ENCODE data around the gene MTA2. TPM values are rescaled to one million over a fixed set of nuclear protein-coding genes. Genes with fewer than 3 reads are reported as not detected.
A peak's percentile ranks its signal among the peaks of the same experiment; 100 is the strongest.
"Not testable (repeated sequence)": the region's sequence is repeated elsewhere in the genome, so short reads cannot be mapped to it uniquely, and the experiment has no call there.

The MTA2 gene
- total and polyA plus RNA-seq, 2 donors (not counting 1 experiment from before 2014, with no cell fraction given): 37.2 to 139 TPM

GRCh38 chr11:62560566-62561103 is 41.0 kb downstream of the MTA2 start:
- peak; percentile 28 for ATAC-seq (ENCODE audit: low read depth)
- WGBS (ENCODE audit: insufficient coverage): 100% methylated on average over 2 of the region's 2 CpGs
- Mint-ChIP-seq H3K4me3 (no peak overlapping the region), H3K9me3 (ENCODE audit: insufficient read depth) (no peaks in the 10 kb centered on the region), H3K27me3 (no peaks in the 10 kb centered on the region), H3K4me1 (peaks cover 38% of the 10 kb centered on the region), H3K27ac (peak overlapping the region; percentile 77)
- Histone ChIP-seq H3K79me2 (ENCODE audit: control insufficient read depth, insufficient read depth, low read length) (peaks cover 10% of the 10 kb centered on the region), H4K20me1 (ENCODE audit: control insufficient read depth, insufficient read depth, low read length, poor library complexity, severe bottlenecking) (peaks cover 15% of the 10 kb centered on the region), H3K9me3 (ENCODE audit: control extremely low read depth in 1 of 3, control insufficient read depth in 2 of 3, insufficient read depth in 1 of 3, low read length in 2 of 3) (no peaks in the 10 kb centered on the region), H3K9ac (ENCODE audit: low read length) (no peak overlapping the region), H3K27ac (ENCODE audit: low read length in 2 of 2) (no peak overlapping the region), H3K4me1 (ENCODE audit: control insufficient read depth in 2 of 2, insufficient read depth in 2 of 2, low read length in 2 of 2) (peaks cover 24 to 40% of the 10 kb centered on the region in 2 donors), H3K4me2 (replicated peaks; ENCODE audit: low read depth, low read length, poor library complexity, severe bottlenecking) (no peak overlapping the region), H3K36me3 (replicated peaks in 1 of 2; ENCODE audit: control extremely low read depth in 1 of 2, control insufficient read depth in 1 of 2, extremely low read depth in 1 of 2, insufficient read depth in 2 of 2, low read length in 1 of 2) (peaks cover 12 to 44% of the 10 kb centered on the region in 2 experiments), H3K27me3 (replicated peaks in 1 of 4; ENCODE audit: control extremely low read depth in 1 of 4, control insufficient read depth in 3 of 4, insufficient read depth in 4 of 4, low read length in 3 of 4) (no peaks in the 10 kb centered on the region), H3K4me3 (ENCODE audit: control extremely low read depth in 1 of 5, extremely low read depth in 1 of 5, insufficient read depth in 1 of 5, low read depth in 2 of 5, low read length in 4 of 5) (no peak overlapping the region), H2AFZ (ENCODE audit: insufficient read depth, low read depth, low read length, poor library complexity, severe bottlenecking) (no peak overlapping the region)
- intact Hi-C loops (cut with micrococcal nuclease): loop anchor here (1.0 kb wide), 4 partner anchors 13 to 136 kb away; partner anchors contain the start of gene EEF1G
- peak; percentile 82 for DNase-seq
- ChIA-PET CTCF (interaction anchor here (0.7 to 13.2 kb wide), 29 partner anchors 9 to 301 kb away, joined by 3 to 376 read pairs (median 4); partner anchors contain the start of genes AHNAK, EEF1G and TUT1), POLR2A (interaction anchor here (0.9 to 9.3 kb wide), 4 partner anchors 9 to 136 kb away, joined by 6 to 119 read pairs (median 7); partner anchors contain the start of gene AHNAK)
- no peak for TF ChIP-seq EZH2 (IDR thresholded peaks at IDR 0.05; ENCODE audit: borderline replicate concordance, insufficient read depth, low read depth, low read length, poor library complexity, severe bottlenecking)
- peak; percentile 77 for TF ChIP-seq CTCF (IDR thresholded peaks at IDR 0.05)

- H3K9me3 ChIP-seq (ENCODE audit: control extremely low read depth in 1 of 3, control insufficient read depth in 2 of 3, insufficient read depth in 1 of 3, low read length in 2 of 3); DNase-seq; H3K9me3 Mint-ChIP-seq (ENCODE audit: insufficient read depth); H3K27me3 Mint-ChIP-seq; H3K4me3 ChIP-seq (ENCODE audit: control extremely low read depth in 1 of 5, extremely low read depth in 1 of 5, insufficient read depth in 1 of 5, low read depth in 2 of 5, low read length in 4 of 5); ATAC-seq (ENCODE audit: low read depth); H3K27me3 ChIP-seq (replicated peaks in 1 of 4; ENCODE audit: control extremely low read depth in 1 of 4, control insufficient read depth in 3 of 4, insufficient read depth in 4 of 4, low read length in 3 of 4); H2AFZ ChIP-seq (ENCODE audit: insufficient read depth, low read depth, low read length, poor library complexity, severe bottlenecking); H3K4me2 ChIP-seq (replicated peaks; ENCODE audit: low read depth, low read length, poor library complexity, severe bottlenecking); H3K9ac ChIP-seq (ENCODE audit: low read length); H3K4me3 Mint-ChIP-seq: not testable (repeated sequence)
- H3K79me2 ChIP-seq (ENCODE audit: control insufficient read depth, insufficient read depth, low read length): peaks cover 10% of the 10 kb centered on the region
- intact Hi-C loops (cut with micrococcal nuclease): loop anchor here (1.0 to 5.0 kb wide), 5 partner anchors 14 to 283 kb away; partner anchors contain the start of gene EEF1G
- ChIA-PET CTCF (interaction anchor here (0.9 to 13.2 kb wide), 15 partner anchors 8 to 165 kb away, joined by 3 to 376 read pairs (median 9); partner anchors contain the start of genes AHNAK and EEF1G), POLR2A (interaction anchor here (2.0 to 9.3 kb wide), 2 partner anchors 8 to 17 kb away, joined by 7 to 119 read pairs; no protein-coding TSS in a partner anchor)
- Mint-ChIP-seq H3K4me1 (peaks cover 44% of the 10 kb centered on the region), H3K27ac (peak overlapping the region; percentile 78)
- peak overlapping the region in 1 of 2 donors; percentile 16 for H3K27ac ChIP-seq (ENCODE audit: low read length in 2 of 2)
- peaks cover 15% of the 10 kb centered on the region for H4K20me1 ChIP-seq (ENCODE audit: control insufficient read depth, insufficient read depth, low read length, poor library complexity, severe bottlenecking)
- peaks cover 33 to 50% of the 10 kb centered on the region in 2 donors for H3K4me1 ChIP-seq (ENCODE audit: control insufficient read depth in 2 of 2, insufficient read depth in 2 of 2, low read length in 2 of 2)
- H3K36me3 ChIP-seq (replicated peaks in 1 of 2; ENCODE audit: control extremely low read depth in 1 of 2, control insufficient read depth in 1 of 2, extremely low read depth in 1 of 2, insufficient read depth in 2 of 2, low read length in 1 of 2): peaks cover 10 to 36% of the 10 kb centered on the region in 2 experiments
- 89% methylated on average over 5 of the region's 5 CpGs for WGBS (ENCODE audit: insufficient coverage)
Measured at GRCh38 chr11:62559626-62560025, 42.0 kb downstream of the MTA2 start.

Data from B cell (primary cell).